Skeletal muscle satellite cell (primary cell): ENCODE data around the gene DAB1.

Source experiments
- H3K27me3 ChIP-seq: 2 replicates; pipeline ENCODE4 v1.7.0; 2013; ENCODE audit warnings: low read length; ENCODE audit not compliant: control insufficient read depth, insufficient read depth
- H3K36me3 ChIP-seq: 2 replicates; pipeline ENCODE4 v1.7.0; 2013; ENCODE audit warnings: mild to moderate bottlenecking, control low read depth, low read length; ENCODE audit not compliant: insufficient read depth
- H3K4me1 ChIP-seq: 2 replicates; pipeline ENCODE4 v1.7.0; 2013; ENCODE audit warnings: low read length; ENCODE audit not compliant: control insufficient read depth, insufficient read depth
- H3K4me2 ChIP-seq: 2 replicates; pipeline ENCODE4 v1.7.0; 2013; ENCODE audit warnings: mild to moderate bottlenecking, low read length
- H3K4me3 ChIP-seq: 2 replicates; pipeline ENCODE4 v1.7.0; 2013; ENCODE audit warnings: low read length
- H3K9ac ChIP-seq: 2 replicates; pipeline ENCODE4 v1.7.0; 2013; ENCODE audit warnings: mild to moderate bottlenecking, low read depth, low read length, moderate library complexity
- H3K9me3 ChIP-seq: replicated peaks from 2 replicates; pipeline ENCODE4 v1.7.0; 2013; ENCODE audit warnings: mild to moderate bottlenecking, control low read depth, low read length

DAB1 gene

GRCh38 chr1:56995414-56996100 lies 428.3 kb downstream of the DAB1 start:
- Histone ChIP-seq H3K4me1 (no peaks in the 10 kb centered on the region), H3K4me2 (no peak overlapping the region), H3K9me3 (no peaks in the 10 kb centered on the region), H3K9ac (no peak overlapping the region), H3K4me3 (no peak overlapping the region), H3K36me3 (no peaks in the 10 kb centered on the region), H3K27me3 (no peaks in the 10 kb centered on the region)

DNA sequence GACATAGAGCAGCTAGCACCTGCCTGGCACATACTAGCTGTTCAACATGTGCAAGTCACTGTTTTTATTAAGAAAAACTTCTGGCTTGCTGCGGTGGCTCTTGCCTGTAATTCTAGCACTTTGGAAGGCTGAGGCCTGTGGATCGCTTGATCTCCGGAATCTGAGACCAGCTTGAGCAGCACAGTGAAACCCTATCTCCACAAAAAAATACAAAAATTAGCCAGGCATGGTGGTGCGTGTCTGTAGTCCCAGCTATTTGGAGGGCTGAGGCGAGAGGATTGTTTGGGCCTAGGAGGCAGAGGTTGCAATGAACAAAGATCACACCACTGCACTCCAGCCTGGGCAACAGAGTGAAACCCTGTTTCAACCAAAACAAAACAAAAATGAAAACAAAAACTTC lies 430.4 kb downstream of the DAB1 start:
- H3K4me3 ChIP-seq = no peak overlapping the region
- no peaks in the 10 kb centered on the region for H3K9me3 ChIP-seq
- H3K9ac ChIP-seq = no peak overlapping the region
- H3K36me3 ChIP-seq = no peaks in the 10 kb centered on the region
- H3K4me1 ChIP-seq = no peaks in the 10 kb centered on the region
- H3K27me3 ChIP-seq = no peaks in the 10 kb centered on the region
- no peak overlapping the region for H3K4me2 ChIP-seq

GRCh38 chr1:56992318-56993125 lies 431.3 kb downstream of the DAB1 start:
- Histone ChIP-seq H3K27me3 (no peaks in the 10 kb centered on the region), H3K9ac (no peak overlapping the region), H3K4me1 (no peaks in the 10 kb centered on the region), H3K4me3 (no peak overlapping the region), H3K36me3 (no peaks in the 10 kb centered on the region), H3K4me2 (no peak overlapping the region), H3K9me3 (no peaks in the 10 kb centered on the region)

GRCh38 chr1:56991576-56991975 lies 432.3 kb downstream of the DAB1 start:
- Histone ChIP-seq H3K4me1 (no peaks in the 10 kb centered on the region), H3K36me3 (no peaks in the 10 kb centered on the region), H3K27me3 (no peaks in the 10 kb centered on the region), H3K4me3 (no peak overlapping the region), H3K9me3 (no peaks in the 10 kb centered on the region), H3K4me2 (no peak overlapping the region), H3K9ac (no peak overlapping the region)

GRCh38 chr1:56986397-56986796 lies 437.5 kb downstream of the DAB1 start:
- no peaks in the 10 kb centered on the region for H3K9me3 ChIP-seq
- H3K4me3 ChIP-seq = no peak overlapping the region
- H3K9ac ChIP-seq = no peak overlapping the region
- no peaks in the 10 kb centered on the region for H3K36me3 ChIP-seq
- no peak overlapping the region for H3K4me2 ChIP-seq
- H3K27me3 ChIP-seq = peaks cover 10% of the 10 kb centered on the region
- H3K4me1 ChIP-seq = no peaks in the 10 kb centered on the region

- peaks cover 10% of the 10 kb centered on the region for H3K27me3 ChIP-seq
- no peaks in the 10 kb centered on the region for H3K4me1 ChIP-seq
- no peaks in the 10 kb centered on the region for H3K36me3 ChIP-seq
- H3K4me3 ChIP-seq = no peak overlapping the region
- no peaks in the 10 kb centered on the region for H3K9me3 ChIP-seq
- H3K9ac ChIP-seq = no peak overlapping the region
- H3K4me2 ChIP-seq = no peak overlapping the region
Observed at GRCh38 chr1:56985857-56986256, 438.0 kb downstream of the DAB1 start.

GRCh38 chr1:56983484-56983883 lies 440.4 kb downstream of the DAB1 start:
- Histone ChIP-seq H3K9me3 (no peaks in the 10 kb centered on the region), H3K4me2 (no peak overlapping the region), H3K4me3 (no peak overlapping the region), H3K4me1 (no peaks in the 10 kb centered on the region), H3K36me3 (no peaks in the 10 kb centered on the region), H3K27me3 (peaks cover 19% of the 10 kb centered on the region), H3K9ac (no peak overlapping the region)

DNA sequence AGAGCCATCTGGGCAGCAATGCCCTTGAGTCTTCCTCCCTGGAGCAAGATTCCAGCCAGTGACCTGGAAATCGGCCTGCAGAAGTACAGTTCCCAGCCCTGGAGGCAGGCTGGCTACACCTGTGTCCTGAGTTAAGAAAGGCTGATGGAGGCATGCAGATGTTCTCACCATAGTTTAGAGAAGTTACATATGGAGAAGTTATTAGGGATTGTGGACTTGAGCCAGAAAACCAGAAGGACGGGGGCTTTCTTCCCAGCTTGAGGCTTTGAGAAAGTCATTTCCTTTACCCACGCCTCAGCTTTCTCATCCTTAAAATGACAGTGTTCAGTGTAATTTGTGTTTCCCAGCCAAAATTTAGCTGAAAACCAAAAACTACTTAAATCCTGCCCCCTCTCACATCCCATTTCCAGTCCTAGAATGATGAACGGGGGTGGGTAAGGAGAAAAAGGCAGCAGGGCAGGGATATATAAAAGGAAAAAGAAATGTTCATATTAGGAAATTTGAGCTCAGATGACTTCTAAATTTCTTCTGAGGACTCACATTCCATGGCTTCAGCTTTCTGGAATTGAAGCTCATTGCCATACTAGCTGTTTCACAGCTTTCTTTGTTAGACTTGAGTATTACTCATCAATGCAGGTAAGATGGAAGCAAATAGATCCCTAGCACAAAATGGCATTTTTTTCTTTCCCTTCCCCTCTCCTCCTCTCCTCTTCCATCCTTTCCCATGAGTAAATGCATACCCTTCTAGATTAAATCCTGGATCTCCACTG lies 443.7 kb downstream of the DAB1 start:
- Histone ChIP-seq H3K4me1 (no peaks in the 10 kb centered on the region), H3K9me3 (no peaks in the 10 kb centered on the region), H3K36me3 (no peaks in the 10 kb centered on the region), H3K4me2 (no peak overlapping the region), H3K27me3 (peaks cover 19% of the 10 kb centered on the region), H3K4me3 (no peak overlapping the region), H3K9ac (no peak overlapping the region)

- no peak overlapping the region for H3K4me2 ChIP-seq
- no peaks in the 10 kb centered on the region for H3K9me3 ChIP-seq
- peaks cover 15% of the 10 kb centered on the region for H3K27me3 ChIP-seq
- no peak overlapping the region for H3K4me3 ChIP-seq
- no peaks in the 10 kb centered on the region for H3K4me1 ChIP-seq
- H3K9ac ChIP-seq = no peak overlapping the region
- H3K36me3 ChIP-seq = no peaks in the 10 kb centered on the region
Observed at GRCh38 chr1:56978819-56979218, 445.0 kb downstream of the DAB1 start.

DNA sequence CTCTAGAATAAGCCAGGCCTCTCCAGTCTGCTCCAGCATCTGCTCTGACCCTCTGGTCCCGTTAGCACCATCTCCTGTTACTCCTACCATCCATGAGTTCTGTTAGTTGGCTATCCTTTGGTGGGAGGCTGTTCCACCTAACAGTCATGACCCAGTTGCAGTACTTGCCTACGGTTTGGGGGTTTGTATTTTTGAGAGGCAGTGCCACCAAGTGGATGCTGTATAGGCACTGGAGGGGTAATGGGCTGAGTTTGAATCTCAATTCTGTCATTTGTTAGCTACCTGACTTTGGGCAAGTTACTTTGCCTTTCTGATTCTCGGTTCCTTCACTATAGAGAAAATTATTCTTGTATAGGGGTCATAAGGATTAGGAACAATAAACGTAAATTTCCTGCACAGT lies 445.9 kb downstream of the DAB1 start:
- Histone ChIP-seq H3K36me3 (no peaks in the 10 kb centered on the region), H3K4me2 (no peak overlapping the region), H3K4me1 (no peaks in the 10 kb centered on the region), H3K27me3 (peaks cover 14% of the 10 kb centered on the region), H3K4me3 (no peak overlapping the region), H3K9ac (no peak overlapping the region), H3K9me3 (no peaks in the 10 kb centered on the region)

GRCh38 chr1:56975446-56975845 lies 448.4 kb downstream of the DAB1 start:
- Histone ChIP-seq H3K9me3 (no peaks in the 10 kb centered on the region), H3K4me2 (no peak overlapping the region), H3K27me3 (peaks cover 7% of the 10 kb centered on the region), H3K4me1 (no peaks in the 10 kb centered on the region), H3K9ac (no peak overlapping the region), H3K36me3 (no peaks in the 10 kb centered on the region), H3K4me3 (no peak overlapping the region)
